Gastroesophageal sphincter (tissue), 3 donors: ENCODE data around the gene RFX2.

ENCODE experiments used
- CTCF ChIP-seq, 4 experiments: fragments of 200-600 bp in 2 of 4; fragments of 450-650 bp in 2 of 4; sonication (generic) in 1 of 4; IDR thresholded peaks; one replicate each; pipeline ENCODE4 v1.5.1; 2017 to 2019; ENCODE audit warnings: antibody characterized with exemption in 4 of 4, mild to moderate bottlenecking in 2 of 4, moderate library complexity in 2 of 4
- POLR2A ChIP-seq, 2 donors: fragments of 450-650 bp; IDR thresholded peaks; one replicate each; pipeline ENCODE4 v1.6.1; 2017; ENCODE audit warnings: antibody characterized with exemption in 2 of 2, mild to moderate bottlenecking in 2 of 2, moderate library complexity in 1 of 2

- TF ChIP-seq CTCF (IDR thresholded peaks at IDR 0.05) (no peak), POLR2A (IDR thresholded peaks at IDR 0.05) (no peak)
Measured at GRCh38 chr19:6127716-6128335, 17.5 kb upstream of the RFX2 start.
